SK-N-SH (cell line): ENCODE measurements around the gene SIGMAR1. TPM values are rescaled to one million over a fixed set of nuclear protein-coding genes. Genes with fewer than 3 reads are reported as not detected.

ENCODE experiments used
- CTCF ChIA-PET: fragments of 300-600, 350-600 bp; formaldehyde crosslinking; extraction: SDS; loops from one replicate; lab custom pipeline; 2021; lab: Yijun Ruan, JAX
- POLR2A ChIA-PET: fragments of 350-600 bp; sonication (Branson Sonifier 250); formaldehyde crosslinking; extraction: SDS; loops from one replicate; lab custom pipeline; 2020; ENCODE audit warnings: antibody characterized with exemption, inconsistent platforms; lab: Yijun Ruan, JAX
- DNase-seq: peaks from one replicate; pipeline ENCODE4 v3.0.0; 2012
- H2AFZ ChIP-seq: fragments of 200-600 bp; sonication (generic); 2 replicates; pipeline ENCODE4 v1.8.1; 2016; ENCODE audit warnings: antibody characterized with exemption, mild to moderate bottlenecking, low read depth
- H3F3A ChIP-seq: fragments of 200-600 bp; sonication (generic); replicated peaks from 2 replicates; pipeline ENCODE3; 2016; ENCODE audit warnings: antibody characterized with exemption, mild to moderate bottlenecking; ENCODE audit not compliant: insufficient read depth
- H3K27ac ChIP-seq, 2 experiments: fragments of 200-500 bp in 1 of 2; fragments of 200-600 bp in 1 of 2; sonication (Bioruptor generic) in 1 of 2; sonication (generic), shearing (Covaris generic) in 1 of 2; 2 replicates each; pipeline versions ENCODE4 v1.5.1 to v1.6.1; 2014 to 2016; ENCODE audit warnings: low read depth in 2 of 2, inconsistent platforms in 1 of 2, low read length in 1 of 2, mild to moderate bottlenecking in 1 of 2, mixed read lengths in 1 of 2
- H3K27me3 ChIP-seq: fragments of 200-600 bp; sonication (generic), shearing (Covaris generic); 2 replicates; pipeline ENCODE4 v1.6.1; 2016; ENCODE audit warnings: mixed run types; ENCODE audit not compliant: insufficient read depth
- H3K36me3 ChIP-seq, 2 experiments: fragments of 200-500 bp in 1 of 2; fragments of 200-600 bp in 1 of 2; sonication (Bioruptor generic) in 1 of 2; sonication (generic) in 1 of 2; replicated peaks in 1 of 2; 2 replicates each; pipeline versions ENCODE3 to v1.5.1; 2014 to 2016; ENCODE audit warnings: low read length in 1 of 2, mild to moderate bottlenecking in 1 of 2; ENCODE audit not compliant: insufficient read depth in 2 of 2, control insufficient read depth in 1 of 2
- H3K4me1 ChIP-seq, 2 experiments: fragments of 200-500 bp in 1 of 2; fragments of 200-600 bp in 1 of 2; sonication (Bioruptor generic) in 1 of 2; sonication (generic), shearing (Covaris generic) in 1 of 2; 2 replicates each; pipeline versions ENCODE4 v1.5.1 to v1.6.1; 2014 to 2016; ENCODE audit warnings: low read depth in 1 of 2, low read length in 1 of 2, mixed run types in 1 of 2; ENCODE audit not compliant: insufficient read depth in 2 of 2, control insufficient read depth in 1 of 2
- H3K4me2 ChIP-seq: fragments of 200-600 bp; sonication (generic), shearing (Covaris generic); 2 replicates; pipeline ENCODE4 v1.6.1; 2017; ENCODE audit warnings: mixed run types
- H3K4me3 ChIP-seq, 2 experiments: fragments of 200-500 bp in 1 of 2; fragments of 200-600 bp in 1 of 2; sonication (Bioruptor generic) in 1 of 2; sonication (generic), shearing (Covaris generic) in 1 of 2; 2 replicates each; pipeline versions ENCODE4 v1.5.1 to v1.8.1; 2014 to 2016; ENCODE audit warnings: low read depth in 2 of 2, inconsistent platforms in 1 of 2, low read length in 1 of 2, mild to moderate bottlenecking in 1 of 2, mixed read lengths in 1 of 2, moderate library complexity in 1 of 2
- H3K79me2 ChIP-seq: fragments of 200-600 bp; sonication (generic); 2 replicates; pipeline ENCODE4 v1.8.1; 2017; ENCODE audit warnings: mild to moderate bottlenecking; ENCODE audit not compliant: insufficient read depth
- H3K9ac ChIP-seq: fragments of 200-600 bp; sonication (generic); 2 replicates; pipeline ENCODE4 v1.6.1; 2017; ENCODE audit warnings: mixed run types
- H3K9me2 ChIP-seq: fragments of 200-600 bp; sonication (generic); 2 replicates; pipeline ENCODE4 v1.6.1; 2017; ENCODE audit warnings: mixed run types
- H3K9me3 ChIP-seq: fragments of 200-600 bp; sonication (generic); 2 replicates; pipeline ENCODE4 v1.6.1; 2017; ENCODE audit warnings: mixed run types, mild to moderate bottlenecking, moderate library complexity
- H4K20me1 ChIP-seq: fragments of 200-600 bp; sonication (generic); 2 replicates; pipeline ENCODE4 v1.6.1; 2017; ENCODE audit warnings: mild to moderate bottlenecking, mixed run types; ENCODE audit not compliant: insufficient read depth
- EP300 ChIP-seq, 2 experiments: IDR thresholded peaks; 2 replicates each; pipeline versions ENCODE4 v1.4.0 to v1.6.1; 2012; ENCODE audit warnings: borderline replicate concordance in 1 of 2, low read depth in 1 of 2, low read length in 1 of 2
- FOSL2 ChIP-seq: IDR thresholded peaks from 2 replicates; pipeline ENCODE4 v1.4.0; 2012; ENCODE audit warnings: low read depth, mild to moderate bottlenecking, moderate library complexity, borderline replicate concordance
- FOXJ3 ChIP-seq: sonication (generic); formaldehyde crosslinking; IDR thresholded peaks from 2 replicates; pipeline ENCODE4 v1.5.1; 2020; ENCODE audit warnings: mild to moderate bottlenecking, missing genetic modification reagents
- GABPA ChIP-seq: IDR thresholded peaks from 2 replicates; pipeline ENCODE4 v1.4.0; 2012; ENCODE audit warnings: low read depth, mild to moderate bottlenecking
- GATA2 ChIP-seq: sonication (generic); formaldehyde crosslinking; IDR thresholded peaks from 2 replicates; pipeline ENCODE4 v1.5.0; 2020; ENCODE audit warnings: mild to moderate bottlenecking, missing genetic modification reagents
- MXI1 ChIP-seq: IDR thresholded peaks from 2 replicates; pipeline ENCODE4 v1.6.1; 2012; ENCODE audit warnings: mild to moderate bottlenecking, low read depth, low read length, improper control_type of control experiment
- NFIC ChIP-seq: IDR thresholded peaks from 2 replicates; pipeline ENCODE4 v1.4.0; 2012; ENCODE audit warnings: borderline replicate concordance
- RAD21 ChIP-seq: IDR thresholded peaks from 2 replicates; pipeline ENCODE4 v1.6.1; 2012; ENCODE audit warnings: mild to moderate bottlenecking, low read length
- RCOR1 ChIP-seq: fragments of 150-350 bp; IDR thresholded peaks from 2 replicates; pipeline ENCODE4 v1.6.1; 2017; ENCODE audit warnings: antibody characterized with exemption, low read length
- RFX5 ChIP-seq: IDR thresholded peaks from 2 replicates; pipeline ENCODE4 v1.6.1; 2012; ENCODE audit warnings: mild to moderate bottlenecking, improper control_type of control experiment, low read length
- RXRA ChIP-seq: IDR thresholded peaks from 2 replicates; pipeline ENCODE4 v1.4.0; 2012; ENCODE audit warnings: low read depth, mild to moderate bottlenecking, borderline replicate concordance
- SMC3 ChIP-seq: IDR thresholded peaks from 2 replicates; pipeline ENCODE4 v1.6.1; 2012; ENCODE audit warnings: low read depth, low read length, improper control_type of control experiment
- YY1 ChIP-seq: IDR thresholded peaks from 2 replicates; pipeline ENCODE4 v1.4.0; 2012; ENCODE audit warnings: low read depth, mild to moderate bottlenecking
- WGBS: methylation state at CpG from one replicate; pipeline ENCODE4 v1.1.6; 2017; ENCODE audit warnings: low lambda C conversion rate; 5-methylcytosine and 5-hydroxymethylcytosine counted together
- polyA plus RNA-seq, 3 experiments: library from polyadenylated mRNA; depleted of rRNA; stranded (reverse); fragments of >200 nt; gene quantifications; 2 replicates each; pipeline ENCODE4 v1.2.3, GENCODE V29; 2012
- TF ChIP-seq, protein P1 (sequence below): IDR thresholded peaks from 2 replicates; pipeline ENCODE4 v1.4.0; 2012; ENCODE audit warnings: low read depth
- TF ChIP-seq, protein P2 (sequence below): IDR thresholded peaks from 2 replicates; pipeline ENCODE4 v1.4.0; 2012; ENCODE audit warnings: low read depth, borderline replicate concordance
- TF ChIP-seq, protein P3 (sequence below): IDR thresholded peaks from 2 replicates; pipeline ENCODE4; 2012
- TF ChIP-seq, protein P4 (sequence below): fragments of 150-350 bp; IDR thresholded peaks from 2 replicates; pipeline ENCODE4 v1.6.1; 2017; ENCODE audit warnings: antibody characterized with exemption, low read length, low read depth, borderline replicate concordance
- TF ChIP-seq, protein P5 (sequence below): IDR thresholded peaks from 2 replicates; pipeline ENCODE4 v1.6.1; 2012; ENCODE audit warnings: mild to moderate bottlenecking, low read depth, low read length, moderate library complexity

SIGMAR1 gene
- polyA plus RNA-seq, 1 of the 3 experiments (the other 2 are of a cell fraction) = 79.0 TPM

DNA sequence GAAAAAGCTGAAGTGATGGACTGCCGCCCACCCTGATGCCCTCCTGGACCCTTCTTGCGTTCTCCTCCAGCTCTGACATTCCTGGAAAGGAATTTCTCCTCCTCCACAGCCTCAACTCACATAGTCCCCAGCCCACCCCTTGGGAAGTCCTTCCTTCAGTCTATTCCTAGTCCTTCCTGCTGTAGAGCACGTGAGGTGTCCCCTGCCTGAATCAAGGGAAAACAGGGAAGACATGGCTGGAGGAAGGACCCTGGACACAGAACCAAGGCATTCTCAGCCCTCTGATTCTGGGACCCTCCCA lies 12.5 kb downstream of the SIGMAR1 start:
- no peak overlapping the region for H3K27ac ChIP-seq
- H3K9me2 ChIP-seq = no peaks in the 10 kb centered on the region
- no peak for DNase-seq
- no peaks in the 10 kb centered on the region for H4K20me1 ChIP-seq
- TF ChIP-seq, protein P1, sequence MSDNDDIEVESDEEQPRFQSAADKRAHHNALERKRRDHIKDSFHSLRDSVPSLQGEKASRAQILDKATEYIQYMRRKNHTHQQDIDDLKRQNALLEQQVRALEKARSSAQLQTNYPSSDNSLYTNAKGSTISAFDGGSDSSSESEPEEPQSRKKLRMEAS = no peak
- TF ChIP-seq GATA2 (CRISPR knock-in tag) (no peak), RAD21 (no peak), YY1 (no peak)
- TF ChIP-seq, protein P2, sequence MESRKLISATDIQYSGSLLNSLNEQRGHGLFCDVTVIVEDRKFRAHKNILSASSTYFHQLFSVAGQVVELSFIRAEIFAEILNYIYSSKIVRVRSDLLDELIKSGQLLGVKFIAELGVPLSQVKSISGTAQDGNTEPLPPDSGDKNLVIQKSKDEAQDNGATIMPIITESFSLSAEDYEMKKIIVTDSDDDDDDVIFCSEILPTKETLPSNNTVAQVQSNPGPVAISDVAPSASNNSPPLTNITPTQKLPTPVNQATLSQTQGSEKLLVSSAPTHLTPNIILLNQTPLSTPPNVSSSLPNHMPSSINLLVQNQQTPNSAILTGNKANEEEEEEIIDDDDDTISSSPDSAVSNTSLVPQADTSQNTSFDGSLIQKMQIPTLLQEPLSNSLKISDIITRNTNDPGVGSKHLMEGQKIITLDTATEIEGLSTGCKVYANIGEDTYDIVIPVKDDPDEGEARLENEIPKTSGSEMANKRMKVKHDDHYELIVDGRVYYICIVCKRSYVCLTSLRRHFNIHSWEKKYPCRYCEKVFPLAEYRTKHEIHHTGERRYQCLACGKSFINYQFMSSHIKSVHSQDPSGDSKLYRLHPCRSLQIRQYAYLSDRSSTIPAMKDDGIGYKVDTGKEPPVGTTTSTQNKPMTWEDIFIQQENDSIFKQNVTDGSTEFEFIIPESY = no peak
- 67% methylated on average over 3 of the region's 3 CpGs for WGBS
- peaks cover 0 to 14% of the 10 kb centered on the region in 2 experiments; a peak in 1 of 4 replicates for H3K4me1 ChIP-seq
- H3K9me3 ChIP-seq = no peaks in the 10 kb centered on the region
- peaks cover 21% of the 10 kb centered on the region; the same call in 1 of the 2 replicates for H3K27me3 ChIP-seq
- POLR2A ChIA-PET = no interaction called here
- no peak overlapping the region for H3K4me2 ChIP-seq
- no peaks in the 10 kb centered on the region for H3F3A ChIP-seq
- no peak overlapping the region for H3K4me3 ChIP-seq
- peaks cover 1% of the 10 kb centered on the region for H3K79me2 ChIP-seq
- no peaks in the 10 kb centered on the region for H3K36me3 ChIP-seq
- H2AFZ ChIP-seq = no peak overlapping the region
- CTCF ChIA-PET = interaction anchor here (0.9 to 3.9 kb wide), 10 partner anchors 10 to 316 kb away, joined by 3 to 37 read pairs (median 6); no protein-coding TSS in a partner anchor
- no peak overlapping the region for H3K9ac ChIP-seq

DNA sequence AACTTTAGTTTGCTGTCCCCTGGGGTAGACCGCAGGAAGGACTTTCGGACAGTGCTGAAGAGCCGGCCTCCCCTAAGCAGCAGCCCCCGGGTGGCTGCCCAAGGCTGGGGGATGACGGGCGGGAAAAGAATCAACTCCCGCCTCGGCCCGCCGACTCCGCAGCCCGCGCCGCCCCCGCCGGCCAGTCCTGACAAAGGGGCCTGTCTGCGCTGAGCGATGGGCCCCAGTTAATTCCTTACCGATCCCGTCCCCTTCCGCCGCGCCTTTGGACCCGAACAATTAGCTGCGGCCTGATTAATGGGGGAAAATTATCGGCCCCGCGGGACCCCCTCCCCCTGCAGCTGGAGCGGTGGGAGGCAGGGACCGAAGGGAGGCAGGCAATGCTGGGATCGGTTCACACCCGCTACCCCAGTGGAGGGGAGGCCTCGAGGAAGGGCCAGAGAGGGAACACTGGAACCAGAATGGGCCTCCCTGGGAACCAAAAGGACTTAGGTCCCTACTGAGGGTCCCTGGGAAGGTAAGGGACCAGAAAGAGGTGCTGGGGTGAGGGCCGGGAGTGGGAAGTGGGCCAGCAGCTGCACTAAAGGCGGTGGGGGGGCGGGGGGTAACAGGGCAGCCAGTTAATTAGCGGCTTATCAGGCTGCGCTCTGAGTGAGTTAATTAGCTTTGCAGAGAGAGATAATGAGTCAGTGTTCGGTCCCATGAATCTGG lies 13.0 kb downstream of the SIGMAR1 start:
- Histone ChIP-seq H3K4me2 (no peak overlapping the region), H3K27me3 (peaks cover 17% of the 10 kb centered on the region; the same call in 1 of the 2 replicates)
- 73% methylated on average over 30 of the region's 39 CpGs for WGBS

More for the DNA sequence above, 13.0 kb downstream of the SIGMAR1 start:
- no peaks in the 10 kb centered on the region for H3K36me3 ChIP-seq
- no peaks in the 10 kb centered on the region for H3K9me3 ChIP-seq
- H3K27ac ChIP-seq = no peak overlapping the region
- no peaks in the 10 kb centered on the region for H3K9me2 ChIP-seq
- ChIA-PET CTCF (interaction anchor here (0.9 to 3.9 kb wide), 8 partner anchors 9 to 221 kb away, joined by 3 to 37 read pairs (median 8); no protein-coding TSS in a partner anchor), POLR2A (no interaction called here)
- no peak overlapping the region for H2AFZ ChIP-seq
- no peak overlapping the region for H3K4me3 ChIP-seq
- no peaks in the 10 kb centered on the region for H3F3A ChIP-seq
- no peaks in the 10 kb centered on the region for H4K20me1 ChIP-seq
- H3K79me2 ChIP-seq = peaks cover 6% of the 10 kb centered on the region
- no peak for TF ChIP-seq NFIC
- no peak for TF ChIP-seq EP300 (IDR thresholded peaks at IDR 0.05; ENCODE audit: borderline replicate concordance in 1 of 2, low read depth in 1 of 2, low read length in 1 of 2)
- TF ChIP-seq RAD21 = no peak
- no peak for TF ChIP-seq SMC3
- no peak for TF ChIP-seq MXI1
- TF ChIP-seq, protein P3, sequence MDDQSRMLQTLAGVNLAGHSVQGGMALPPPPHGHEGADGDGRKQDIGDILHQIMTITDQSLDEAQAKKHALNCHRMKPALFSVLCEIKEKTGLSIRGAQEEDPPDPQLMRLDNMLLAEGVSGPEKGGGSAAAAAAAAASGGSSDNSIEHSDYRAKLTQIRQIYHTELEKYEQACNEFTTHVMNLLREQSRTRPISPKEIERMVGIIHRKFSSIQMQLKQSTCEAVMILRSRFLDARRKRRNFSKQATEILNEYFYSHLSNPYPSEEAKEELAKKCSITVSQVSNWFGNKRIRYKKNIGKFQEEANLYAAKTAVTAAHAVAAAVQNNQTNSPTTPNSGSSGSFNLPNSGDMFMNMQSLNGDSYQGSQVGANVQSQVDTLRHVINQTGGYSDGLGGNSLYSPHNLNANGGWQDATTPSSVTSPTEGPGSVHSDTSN = no peak
- TF ChIP-seq GATA2 (CRISPR knock-in tag) = no peak
- TF ChIP-seq, protein P4, sequence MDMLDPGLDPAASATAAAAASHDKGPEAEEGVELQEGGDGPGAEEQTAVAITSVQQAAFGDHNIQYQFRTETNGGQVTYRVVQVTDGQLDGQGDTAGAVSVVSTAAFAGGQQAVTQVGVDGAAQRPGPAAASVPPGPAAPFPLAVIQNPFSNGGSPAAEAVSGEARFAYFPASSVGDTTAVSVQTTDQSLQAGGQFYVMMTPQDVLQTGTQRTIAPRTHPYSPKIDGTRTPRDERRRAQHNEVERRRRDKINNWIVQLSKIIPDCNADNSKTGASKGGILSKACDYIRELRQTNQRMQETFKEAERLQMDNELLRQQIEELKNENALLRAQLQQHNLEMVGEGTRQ = no peak
- TF ChIP-seq RCOR1 = no peak
- no peak for TF ChIP-seq FOSL2
- TF ChIP-seq GABPA = no peak
- TF ChIP-seq RFX5 = no peak
- TF ChIP-seq FOXJ3 (CRISPR knock-in tag) = no peak
- TF ChIP-seq, protein P5, sequence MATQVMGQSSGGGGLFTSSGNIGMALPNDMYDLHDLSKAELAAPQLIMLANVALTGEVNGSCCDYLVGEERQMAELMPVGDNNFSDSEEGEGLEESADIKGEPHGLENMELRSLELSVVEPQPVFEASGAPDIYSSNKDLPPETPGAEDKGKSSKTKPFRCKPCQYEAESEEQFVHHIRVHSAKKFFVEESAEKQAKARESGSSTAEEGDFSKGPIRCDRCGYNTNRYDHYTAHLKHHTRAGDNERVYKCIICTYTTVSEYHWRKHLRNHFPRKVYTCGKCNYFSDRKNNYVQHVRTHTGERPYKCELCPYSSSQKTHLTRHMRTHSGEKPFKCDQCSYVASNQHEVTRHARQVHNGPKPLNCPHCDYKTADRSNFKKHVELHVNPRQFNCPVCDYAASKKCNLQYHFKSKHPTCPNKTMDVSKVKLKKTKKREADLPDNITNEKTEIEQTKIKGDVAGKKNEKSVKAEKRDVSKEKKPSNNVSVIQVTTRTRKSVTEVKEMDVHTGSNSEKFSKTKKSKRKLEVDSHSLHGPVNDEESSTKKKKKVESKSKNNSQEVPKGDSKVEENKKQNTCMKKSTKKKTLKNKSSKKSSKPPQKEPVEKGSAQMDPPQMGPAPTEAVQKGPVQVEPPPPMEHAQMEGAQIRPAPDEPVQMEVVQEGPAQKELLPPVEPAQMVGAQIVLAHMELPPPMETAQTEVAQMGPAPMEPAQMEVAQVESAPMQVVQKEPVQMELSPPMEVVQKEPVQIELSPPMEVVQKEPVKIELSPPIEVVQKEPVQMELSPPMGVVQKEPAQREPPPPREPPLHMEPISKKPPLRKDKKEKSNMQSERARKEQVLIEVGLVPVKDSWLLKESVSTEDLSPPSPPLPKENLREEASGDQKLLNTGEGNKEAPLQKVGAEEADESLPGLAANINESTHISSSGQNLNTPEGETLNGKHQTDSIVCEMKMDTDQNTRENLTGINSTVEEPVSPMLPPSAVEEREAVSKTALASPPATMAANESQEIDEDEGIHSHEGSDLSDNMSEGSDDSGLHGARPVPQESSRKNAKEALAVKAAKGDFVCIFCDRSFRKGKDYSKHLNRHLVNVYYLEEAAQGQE = no peak
- no peak for TF ChIP-seq RXRA
- H3K4me1 ChIP-seq = peaks cover 0 to 18% of the 10 kb centered on the region in 2 experiments; a peak in 2 of 4 replicates
- DNase-seq = no peak
- H3K9ac ChIP-seq = no peak overlapping the region
